ENCODE results near the gene ROBO1.
"Not testable (repeated sequence)": the region's sequence is repeated elsewhere in the genome, so short reads cannot be mapped to it uniquely, and the experiment has no call there.

Gene ROBO1

GRCh38 chr3:79217096-79217495 is 550.7 kb downstream of the ROBO1 start:
- no peak for DNase-seq

- no peak for DNase-seq
Observed at GRCh38 chr3:79215286-79215685, 552.5 kb downstream of the ROBO1 start.

GRCh38 chr3:79211586-79212359 is 556.0 kb downstream of the ROBO1 start:
- no peak for DNase-seq

DNA sequence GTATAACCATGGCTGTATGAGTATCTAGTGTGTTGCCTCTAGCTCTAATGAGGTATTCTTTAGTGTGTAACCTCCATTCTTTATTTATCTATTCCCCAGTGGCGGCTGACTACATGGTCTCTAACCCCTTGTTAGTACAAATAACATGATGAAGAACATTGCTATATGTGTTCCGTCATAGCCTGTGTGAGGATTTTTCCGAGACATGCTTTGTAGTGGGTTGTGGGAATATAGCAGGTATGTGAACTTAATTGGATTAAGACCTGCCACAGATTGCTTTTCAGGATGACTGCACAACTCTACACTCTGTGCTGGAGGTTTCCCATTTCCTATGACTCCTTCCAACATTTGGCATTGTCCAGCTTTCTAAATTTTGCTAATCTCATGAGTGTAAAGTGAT is 563.4 kb downstream of the ROBO1 start:
- no peak for DNase-seq

- no peak for DNase-seq
Observed at GRCh38 chr3:79203144-79203519, 564.7 kb downstream of the ROBO1 start.

GRCh38 chr3:79202471-79203143 is 565.2 kb downstream of the ROBO1 start:
- no peak for DNase-seq

- DNase-seq: no peak
Observed at GRCh38 chr3:79200456-79200855, 567.3 kb downstream of the ROBO1 start.

DNA sequence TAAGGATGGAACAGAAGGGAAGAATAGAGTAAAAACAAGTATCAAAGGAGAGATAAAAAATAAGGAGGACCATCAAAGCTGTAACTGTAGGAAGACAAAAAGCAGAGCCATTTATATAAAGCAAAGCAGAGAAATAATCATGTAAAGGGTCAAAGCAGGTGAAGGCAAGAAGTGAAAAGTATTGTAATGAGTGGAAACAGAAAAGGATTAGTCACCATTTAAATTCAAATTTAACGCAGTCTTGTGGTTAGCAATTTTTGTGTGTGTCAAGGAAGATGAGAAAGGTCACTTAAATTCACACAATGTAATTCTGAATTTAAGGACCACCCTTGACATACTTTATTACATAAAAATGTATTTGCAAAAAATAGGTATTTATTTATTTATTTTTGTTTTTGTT is 567.8 kb downstream of the ROBO1 start:
- no peak for DNase-seq

DNA sequence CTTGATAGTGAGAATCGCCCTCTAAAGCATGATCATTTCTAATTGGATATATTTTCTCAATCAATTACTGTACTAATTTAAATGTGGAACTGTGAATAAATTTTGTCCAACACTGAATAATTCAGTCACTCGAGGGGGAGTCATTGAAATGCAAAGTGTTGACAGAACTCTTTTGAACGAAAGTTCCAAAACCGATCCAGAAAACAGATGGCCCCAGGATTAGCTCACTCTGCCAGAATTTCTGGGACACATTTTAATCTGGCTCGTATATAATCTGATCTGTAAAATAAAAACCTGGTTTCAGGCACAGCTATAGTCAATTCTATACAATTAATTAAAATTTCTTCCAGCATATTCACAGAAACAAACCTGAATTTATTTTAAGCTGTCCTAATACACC is 580.4 kb downstream of the ROBO1 start:
- no peak for DNase-seq

- DNase-seq: no peak
Observed at GRCh38 chr3:79184251-79184650, 583.5 kb downstream of the ROBO1 start.

GRCh38 chr3:79183496-79183895 is 584.3 kb downstream of the ROBO1 start:
- DNase-seq: no peak

DNA sequence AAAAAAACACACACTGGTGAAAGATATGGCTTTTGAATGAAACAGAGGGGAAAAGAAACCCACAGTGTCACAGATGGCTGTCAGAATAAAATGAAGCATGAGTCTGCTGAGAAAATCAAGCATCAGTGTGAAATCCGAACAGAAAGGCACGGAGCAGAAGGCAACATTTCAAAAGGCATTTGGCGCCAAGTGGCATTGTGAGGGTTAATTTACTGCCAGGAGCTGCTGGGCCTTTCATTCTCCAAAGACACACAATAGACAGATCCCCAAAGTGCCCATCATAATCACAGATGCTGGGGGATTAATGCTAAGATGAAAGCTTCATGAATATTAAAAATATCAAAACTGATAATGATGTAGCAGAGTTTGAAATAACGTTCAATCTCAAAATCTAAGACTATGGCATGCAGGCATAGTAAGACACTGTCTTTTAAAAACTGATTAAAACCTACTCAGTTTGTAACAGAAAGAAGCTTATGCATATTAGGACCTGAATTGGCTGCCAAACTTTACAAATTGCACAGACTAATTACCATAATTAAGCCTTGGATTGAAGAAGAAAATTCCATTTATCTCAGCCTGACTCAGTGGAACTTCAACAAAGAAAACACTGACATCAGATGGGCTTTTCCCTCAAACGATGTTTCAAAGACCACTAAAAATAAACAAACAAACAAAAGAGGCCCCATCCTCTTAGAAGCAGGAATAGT is 589.2 kb downstream of the ROBO1 start:
- no peak for DNase-seq

GRCh38 chr3:79175870-79176269 is 591.9 kb downstream of the ROBO1 start:
- no peak for DNase-seq

GRCh38 chr3:79173259-79173658 is 594.5 kb downstream of the ROBO1 start:
- DNase-seq: not testable (repeated sequence)

DNA sequence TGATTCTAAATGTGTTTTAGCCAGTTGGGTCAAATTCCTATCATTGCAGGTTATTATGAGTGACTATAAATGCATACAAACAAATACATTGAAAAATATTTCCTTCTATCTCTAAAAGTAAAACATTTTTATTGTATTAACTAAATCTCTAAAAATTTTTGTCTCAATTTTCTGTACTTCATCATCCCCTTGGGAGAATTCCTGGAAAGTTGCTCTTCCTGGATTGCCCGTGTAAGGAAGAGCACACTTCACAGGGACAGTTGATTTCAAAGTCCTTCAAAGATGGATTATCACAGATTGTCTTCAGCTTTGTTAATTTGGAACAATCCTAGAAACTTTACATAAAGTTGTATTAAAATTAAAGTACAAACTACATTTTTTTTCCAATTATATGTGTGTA is 595.6 kb downstream of the ROBO1 start:
- no peak for DNase-seq

DNA sequence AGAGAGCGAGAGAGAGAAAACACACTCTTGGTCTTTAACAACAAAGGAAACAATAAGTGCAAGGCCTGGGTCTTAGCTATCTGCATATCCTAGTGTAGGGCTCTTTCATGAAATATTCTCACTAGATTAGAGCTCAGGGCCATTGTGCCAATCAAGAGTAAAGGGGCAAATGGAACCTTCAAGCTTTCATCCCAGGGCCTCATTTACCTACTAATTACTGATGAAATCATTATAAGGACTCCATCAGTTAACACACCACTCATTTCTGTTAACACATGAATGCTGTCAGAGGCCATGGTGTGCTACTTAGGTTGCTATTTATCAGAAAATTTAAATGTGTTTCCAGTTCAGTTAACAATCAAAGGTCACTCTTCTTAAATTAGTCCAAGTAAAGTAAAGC is 597.8 kb downstream of the ROBO1 start:
- no peak for DNase-seq

- DNase-seq: no peak
Observed at GRCh38 chr3:79167651-79168416, 600.0 kb downstream of the ROBO1 start.

- DNase-seq: no peak
Observed at GRCh38 chr3:79162653-79163052, 605.1 kb downstream of the ROBO1 start.

GRCh38 chr3:79161941-79162340 is 605.9 kb downstream of the ROBO1 start:
- DNase-seq: no peak

- DNase-seq: no peak
Observed at GRCh38 chr3:79160421-79160820, 607.4 kb downstream of the ROBO1 start.

- no peak for DNase-seq
Observed at GRCh38 chr3:79159736-79160135, 608.1 kb downstream of the ROBO1 start.

- no peak for DNase-seq
Observed at GRCh38 chr3:79157191-79157590, 610.6 kb downstream of the ROBO1 start.

- DNase-seq: no peak
Observed at GRCh38 chr3:79154865-79155264, 612.9 kb downstream of the ROBO1 start.
